SK-N-MC (cell line): ENCODE data around the gene SPINK14.

Source experiments
- EZH2 ChIP-seq: fragments of 200-600 bp; sonication (generic); IDR thresholded peaks from one replicate; pipeline ENCODE4 v1.6.1; 2017; ENCODE audit warnings: antibody characterized with exemption
- FOXP2 ChIP-seq: optimal IDR thresholded peaks from 2 replicates; pipeline ENCODE3; 2011; ENCODE audit warnings: mild to moderate bottlenecking, moderate library complexity; ENCODE audit not compliant: insufficient read depth; ENCODE audit errors: extremely low read length, control extremely low read depth
- POLR2AphosphoS5 ChIP-seq: IDR thresholded peaks from 2 replicates; pipeline ENCODE4 v1.6.1; 2012; ENCODE audit warnings: mild to moderate bottlenecking, low read depth, low read length, borderline replicate concordance

GRCh38 chr5:148205044-148205806 lies 36.9 kb downstream of the SPINK14 start:
- no peak for TF ChIP-seq POLR2AphosphoS5
- no peak for TF ChIP-seq EZH2
- TF ChIP-seq FOXP2 = no peak
